ENCODE measurements around the gene AGMAT. TPM values are rescaled to one million over a fixed set of nuclear protein-coding genes. Genes with fewer than 3 reads are reported as not detected.

The AGMAT gene
- total and polyA plus RNA-seq, 2 donors (not counting 1 experiment from before 2014, with no cell fraction given), result 3.5 to 3.7 TPM

DNA sequence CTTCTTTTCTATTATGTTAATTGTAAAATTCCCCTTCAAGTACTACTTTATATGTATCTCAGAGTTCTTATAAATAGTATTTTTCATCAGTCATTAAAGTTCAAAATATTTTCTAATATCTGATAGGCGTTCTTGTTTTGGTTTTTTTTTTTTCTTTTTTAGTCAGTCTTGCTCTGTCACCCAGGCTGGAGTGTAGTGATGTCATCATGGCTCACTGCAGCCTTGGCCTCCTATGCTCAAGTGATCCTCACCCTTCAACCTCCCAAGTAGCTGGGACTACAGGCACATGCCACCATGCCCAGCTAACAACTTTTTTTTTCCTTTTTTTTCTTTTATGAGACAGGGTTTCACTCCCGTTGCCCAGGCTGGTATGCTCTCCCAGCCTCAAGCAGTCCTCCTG lies 27.3 kb downstream of the AGMAT start:
- Histone ChIP-seq H3K4me3 (ENCODE audit: control extremely low read depth in 1 of 5, extremely low read depth in 1 of 5, insufficient read depth in 1 of 5, low read depth in 2 of 5, low read length in 4 of 5) (no peak overlapping the region), H4K20me1 (ENCODE audit: control insufficient read depth, insufficient read depth, low read length, poor library complexity, severe bottlenecking) (no peaks in the 10 kb centered on the region), H3K9me3 (ENCODE audit: control extremely low read depth in 1 of 3, control insufficient read depth in 2 of 3, insufficient read depth in 1 of 3, low read length in 2 of 3) (no peaks in the 10 kb centered on the region), H3K27ac (ENCODE audit: low read length in 2 of 2) (no peak overlapping the region), H3K36me3 (replicated peaks in 1 of 2; ENCODE audit: control extremely low read depth in 1 of 2, control insufficient read depth in 1 of 2, extremely low read depth in 1 of 2, insufficient read depth in 2 of 2, low read length in 1 of 2) (peaks cover 4 to 30% of the 10 kb centered on the region in 2 experiments), H3K79me2 (ENCODE audit: control insufficient read depth, insufficient read depth, low read length) (peaks cover 10% of the 10 kb centered on the region), H2AFZ (ENCODE audit: insufficient read depth, low read depth, low read length, poor library complexity, severe bottlenecking) (no peak overlapping the region), H3K9ac (ENCODE audit: low read length) (no peak overlapping the region), H3K4me1 (ENCODE audit: control insufficient read depth in 2 of 2, insufficient read depth in 2 of 2, low read length in 2 of 2) (peaks cover 0 to 1% of the 10 kb centered on the region in 2 donors), H3K4me2 (replicated peaks; ENCODE audit: low read depth, low read length, poor library complexity, severe bottlenecking) (no peak overlapping the region), H3K27me3 (replicated peaks in 1 of 4; ENCODE audit: control extremely low read depth in 1 of 4, control insufficient read depth in 3 of 4, insufficient read depth in 4 of 4, low read length in 3 of 4) (no peaks in the 10 kb centered on the region)
- DNase-seq (no peak), ATAC-seq (ENCODE audit: low read depth) (no peak)
- POLR2A ChIA-PET, result no interaction called here
- TF ChIP-seq EZH2 (IDR thresholded peaks at IDR 0.05; ENCODE audit: borderline replicate concordance, insufficient read depth, low read depth, low read length, poor library complexity, severe bottlenecking), result no peak
- TF ChIP-seq, protein P1, sequence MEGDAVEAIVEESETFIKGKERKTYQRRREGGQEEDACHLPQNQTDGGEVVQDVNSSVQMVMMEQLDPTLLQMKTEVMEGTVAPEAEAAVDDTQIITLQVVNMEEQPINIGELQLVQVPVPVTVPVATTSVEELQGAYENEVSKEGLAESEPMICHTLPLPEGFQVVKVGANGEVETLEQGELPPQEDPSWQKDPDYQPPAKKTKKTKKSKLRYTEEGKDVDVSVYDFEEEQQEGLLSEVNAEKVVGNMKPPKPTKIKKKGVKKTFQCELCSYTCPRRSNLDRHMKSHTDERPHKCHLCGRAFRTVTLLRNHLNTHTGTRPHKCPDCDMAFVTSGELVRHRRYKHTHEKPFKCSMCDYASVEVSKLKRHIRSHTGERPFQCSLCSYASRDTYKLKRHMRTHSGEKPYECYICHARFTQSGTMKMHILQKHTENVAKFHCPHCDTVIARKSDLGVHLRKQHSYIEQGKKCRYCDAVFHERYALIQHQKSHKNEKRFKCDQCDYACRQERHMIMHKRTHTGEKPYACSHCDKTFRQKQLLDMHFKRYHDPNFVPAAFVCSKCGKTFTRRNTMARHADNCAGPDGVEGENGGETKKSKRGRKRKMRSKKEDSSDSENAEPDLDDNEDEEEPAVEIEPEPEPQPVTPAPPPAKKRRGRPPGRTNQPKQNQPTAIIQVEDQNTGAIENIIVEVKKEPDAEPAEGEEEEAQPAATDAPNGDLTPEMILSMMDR (IDR thresholded peaks at IDR 0.05), result no peak
- Mint-ChIP-seq H3K4me1 (no peaks in the 10 kb centered on the region), H3K27me3 (no peaks in the 10 kb centered on the region), H3K4me3 (no peak overlapping the region), H3K27ac (no peak overlapping the region), H3K9me3 (ENCODE audit: insufficient read depth) (no peaks in the 10 kb centered on the region)
- CTCF ChIA-PET, result no interaction called here
- WGBS (ENCODE audit: insufficient coverage), result 100% methylated on average over 1 of the region's 2 CpGs
- intact Hi-C loops (cut with micrococcal nuclease), result no loop called here

DNA sequence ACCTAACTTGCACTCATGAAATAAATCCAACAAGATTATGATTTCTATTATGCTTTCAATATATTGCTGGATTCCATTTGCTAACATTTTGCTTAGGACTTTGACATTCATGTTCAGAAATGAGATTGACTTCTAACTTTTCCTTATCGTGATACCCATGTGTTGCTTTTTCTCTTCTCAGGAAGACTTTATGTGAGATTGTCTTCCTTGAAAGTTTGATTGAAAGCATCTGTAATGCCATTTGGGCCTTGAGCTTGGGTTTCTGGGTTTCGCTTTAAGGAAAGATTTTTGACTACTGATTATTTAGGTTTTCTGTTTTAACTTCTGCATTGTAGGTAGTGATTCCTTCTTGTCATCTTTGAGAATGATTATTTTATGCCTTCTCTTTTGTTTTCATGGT lies 27.8 kb downstream of the AGMAT start:
- TF ChIP-seq EZH2 (IDR thresholded peaks at IDR 0.05; ENCODE audit: borderline replicate concordance, insufficient read depth, low read depth, low read length, poor library complexity, severe bottlenecking), result no peak
- TF ChIP-seq, protein P1 (IDR thresholded peaks at IDR 0.05), result no peak
- no peaks in the 10 kb centered on the region for H3K4me1 Mint-ChIP-seq
- peaks cover 10% of the 10 kb centered on the region for H3K79me2 ChIP-seq (ENCODE audit: control insufficient read depth, insufficient read depth, low read length)
- no peak for ATAC-seq (ENCODE audit: low read depth)
- no peaks in the 10 kb centered on the region for H3K9me3 Mint-ChIP-seq (ENCODE audit: insufficient read depth)
- no peaks in the 10 kb centered on the region for H3K27me3 Mint-ChIP-seq
- H3K4me1 ChIP-seq (ENCODE audit: control insufficient read depth in 2 of 2, insufficient read depth in 2 of 2, low read length in 2 of 2), result no peaks in the 10 kb centered on the region
- H3K27me3 ChIP-seq (replicated peaks in 1 of 4; ENCODE audit: control extremely low read depth in 1 of 4, control insufficient read depth in 3 of 4, insufficient read depth in 4 of 4, low read length in 3 of 4), result no peaks in the 10 kb centered on the region
- no peaks in the 10 kb centered on the region for H3K9me3 ChIP-seq (ENCODE audit: control extremely low read depth in 1 of 3, control insufficient read depth in 2 of 3, insufficient read depth in 1 of 3, low read length in 2 of 3)
- H3K9ac ChIP-seq (ENCODE audit: low read length), result no peak overlapping the region
- H3K4me3 Mint-ChIP-seq, result no peak overlapping the region
- no peaks in the 10 kb centered on the region for H4K20me1 ChIP-seq (ENCODE audit: control insufficient read depth, insufficient read depth, low read length, poor library complexity, severe bottlenecking)
- no peak overlapping the region for H2AFZ ChIP-seq (ENCODE audit: insufficient read depth, low read depth, low read length, poor library complexity, severe bottlenecking)
- H3K36me3 ChIP-seq (replicated peaks in 1 of 2; ENCODE audit: control extremely low read depth in 1 of 2, control insufficient read depth in 1 of 2, extremely low read depth in 1 of 2, insufficient read depth in 2 of 2, low read length in 1 of 2), result peaks cover 2 to 24% of the 10 kb centered on the region in 2 experiments
- no peak overlapping the region for H3K27ac Mint-ChIP-seq
- CTCF ChIA-PET, result no interaction called here
- intact Hi-C loops (cut with micrococcal nuclease), result no loop called here
- no peak overlapping the region for H3K4me2 ChIP-seq (replicated peaks; ENCODE audit: low read depth, low read length, poor library complexity, severe bottlenecking)
- no peak for DNase-seq
- no peak overlapping the region for H3K27ac ChIP-seq (ENCODE audit: low read length in 2 of 2)
- POLR2A ChIA-PET, result no interaction called here
- no CpG with 5 or more reads among the region's 2 CpGs for WGBS (ENCODE audit: insufficient coverage)
- H3K4me3 ChIP-seq (ENCODE audit: control extremely low read depth in 1 of 5, extremely low read depth in 1 of 5, insufficient read depth in 1 of 5, low read depth in 2 of 5, low read length in 4 of 5), result no peak overlapping the region

Data from B cell (primary cell).